Activated naive CD4-positive, alpha-beta T cell treated with anti-CD3 and anti-CD28 coated beads, Interleukin-2, amount 50 U/mL, for 16 hours (primary cell): ENCODE results near the gene VMP1.
"Not testable (repeated sequence)": the region's sequence is repeated elsewhere in the genome, so short reads cannot be mapped to it uniquely, and the experiment has no call there.

Experiments used
- DNase-seq: peaks from one replicate; pipeline ENCODE4 v3.0.0-alpha.2; 2020

The VMP1 gene

GRCh38 chr17:59873414-59873813, 166.0 kb downstream of the VMP1 start:
- DNase-seq: not testable (repeated sequence)

- DNase-seq: no peak
Observed at GRCh38 chr17:59874376-59874775, 166.9 kb downstream of the VMP1 start.

GRCh38 chr17:59876107-59876506, 168.7 kb downstream of the VMP1 start:
- DNase-seq: no peak

GRCh38 chr17:59877965-59878364, 170.5 kb downstream of the VMP1 start:
- DNase-seq: no peak

- DNase-seq: no peak
Observed at GRCh38 chr17:59878624-59879023, 171.2 kb downstream of the VMP1 start.

- DNase-seq: no peak
Observed at GRCh38 chr17:59884861-59885260, 177.4 kb downstream of the VMP1 start.

GRCh38 chr17:59888145-59888750, 180.8 kb downstream of the VMP1 start:
- no peak for DNase-seq

GRCh38 chr17:59890720-59891119, 183.3 kb downstream of the VMP1 start:
- no peak for DNase-seq
